Measurements from ENCODE around the gene PDK1.
"Not testable (repeated sequence)": the region's sequence is repeated elsewhere in the genome, so short reads cannot be mapped to it uniquely, and the experiment has no call there.

Gene PDK1

DNA sequence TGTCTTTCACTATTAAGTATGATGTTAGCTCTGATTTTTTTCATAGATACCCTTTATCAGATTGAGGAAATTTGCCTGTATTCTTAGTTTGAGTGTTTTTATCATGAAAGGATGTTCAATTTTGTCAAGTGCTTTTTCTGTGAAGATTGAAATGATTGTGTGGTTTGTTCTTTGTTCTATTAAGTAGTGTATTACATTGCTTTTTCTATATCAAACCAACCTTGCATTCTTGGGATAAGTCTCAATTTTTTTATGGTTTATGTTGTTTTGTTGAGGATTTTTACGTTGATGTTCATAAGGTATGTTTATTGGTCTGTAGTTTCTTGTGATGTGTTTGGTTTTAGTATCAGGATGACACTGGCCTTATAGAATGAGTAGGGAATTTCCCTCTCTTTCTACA lies 19.1 kb downstream of the PDK1 start:
- H3K4me1 ChIP-seq (ENCODE audit: insufficient read depth, low read length), result peaks cover 4% of the 10 kb centered on the region; the same call in 1 of the 2 replicates
- WGBS, result 96% methylated on average over 1 of the region's 1 CpG
- peaks cover 81% of the 10 kb centered on the region for H3K36me3 ChIP-seq (ENCODE audit: insufficient read depth, low read length)
- H3K9ac ChIP-seq (ENCODE audit: low read depth, low read length), result no peak overlapping the region
- no peaks in the 10 kb centered on the region for H3K27me3 ChIP-seq (ENCODE audit: insufficient read depth, low read length)
- peaks cover 31% of the 10 kb centered on the region; the same call in 1 of the 2 replicates for H3K9me3 ChIP-seq (ENCODE audit: insufficient read depth, low read depth, low read length)
- no peak overlapping the region for H3K27ac ChIP-seq (ENCODE audit: low read depth, low read length)
- no peak overlapping the region for H3K4me3 ChIP-seq (ENCODE audit: low read length)

DNA sequence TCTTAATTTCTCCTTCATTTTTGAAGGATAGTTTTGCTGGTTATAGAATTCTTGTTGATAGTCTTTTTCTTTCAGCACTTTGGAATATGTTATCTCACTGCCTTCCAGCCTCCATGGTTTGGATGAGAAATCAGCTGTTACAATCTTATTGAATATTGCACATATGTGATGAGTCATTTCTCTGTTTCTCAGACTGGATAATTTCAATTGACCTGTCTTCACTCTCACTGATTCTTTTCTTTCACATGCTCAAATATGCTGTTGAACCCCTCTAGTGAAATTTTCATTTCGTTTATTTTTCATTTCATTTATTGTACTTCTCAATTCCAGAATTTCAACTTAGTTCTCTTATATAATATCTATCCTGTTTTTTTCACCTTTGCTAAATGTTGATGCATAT lies 22.2 kb downstream of the PDK1 start:
- Histone ChIP-seq H3K36me3 (ENCODE audit: insufficient read depth, low read length) (peaks cover 78% of the 10 kb centered on the region), H3K4me3 (ENCODE audit: low read length) (no peak overlapping the region), H3K27me3 (ENCODE audit: insufficient read depth, low read length) (no peaks in the 10 kb centered on the region), H3K9ac (ENCODE audit: low read depth, low read length) (no peak overlapping the region), H3K4me1 (ENCODE audit: insufficient read depth, low read length) (peaks cover 4% of the 10 kb centered on the region; the same call in 1 of the 2 replicates), H3K27ac (ENCODE audit: low read depth, low read length) (no peak overlapping the region), H3K9me3 (ENCODE audit: insufficient read depth, low read depth, low read length) (peaks cover 39% of the 10 kb centered on the region; the same call in 1 of the 2 replicates)
- WGBS, result 91% methylated on average over 1 of the region's 1 CpG

DNA sequence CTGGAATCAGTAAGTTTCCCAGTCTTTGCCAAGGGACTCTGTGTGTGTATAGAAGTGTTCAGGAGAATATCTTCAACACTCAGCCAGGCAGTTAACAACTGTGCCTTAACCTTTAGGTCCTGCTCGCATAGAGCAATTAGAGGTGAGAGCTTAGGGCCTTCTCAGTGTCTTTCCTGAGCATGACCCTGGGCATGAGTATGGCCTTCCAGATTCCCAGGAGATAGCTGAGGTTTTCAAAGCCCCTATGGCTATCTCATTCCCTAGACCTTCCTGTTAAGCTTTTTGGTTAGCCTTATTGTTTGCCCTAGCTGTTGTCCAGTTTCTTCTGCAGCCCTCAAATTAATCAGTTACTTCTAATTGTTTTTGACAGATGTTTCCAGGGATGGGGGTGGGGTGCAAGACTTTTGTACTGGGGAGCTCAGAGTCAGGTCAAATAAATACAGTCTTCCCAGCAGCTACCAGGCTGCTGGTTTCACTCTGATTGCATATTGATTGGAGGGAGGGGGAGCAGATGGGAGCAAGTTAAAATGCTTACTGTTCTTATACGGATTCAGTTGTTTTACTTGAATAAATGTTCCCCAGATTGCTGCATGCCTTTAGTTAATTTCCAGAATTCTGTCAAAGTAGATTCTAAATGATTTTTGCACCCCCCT lies 23.1 kb downstream of the PDK1 start:
- Histone ChIP-seq H3K9me3 (ENCODE audit: insufficient read depth, low read depth, low read length) (peaks cover 39% of the 10 kb centered on the region; the same call in 1 of the 2 replicates), H3K27ac (ENCODE audit: low read depth, low read length) (peak overlapping the region; percentile 15; the same call in 1 of the 2 replicates), H3K9ac (ENCODE audit: low read depth, low read length) (no peak overlapping the region), H3K36me3 (ENCODE audit: insufficient read depth, low read length) (peaks cover 73% of the 10 kb centered on the region), H3K4me1 (ENCODE audit: insufficient read depth, low read length) (peaks cover 4% of the 10 kb centered on the region; the same call in 1 of the 2 replicates), H3K4me3 (ENCODE audit: low read length) (no peak overlapping the region), H3K27me3 (ENCODE audit: insufficient read depth, low read length) (no peaks in the 10 kb centered on the region)
- 91% methylated on average over 2 of the region's 2 CpGs for WGBS

DNA sequence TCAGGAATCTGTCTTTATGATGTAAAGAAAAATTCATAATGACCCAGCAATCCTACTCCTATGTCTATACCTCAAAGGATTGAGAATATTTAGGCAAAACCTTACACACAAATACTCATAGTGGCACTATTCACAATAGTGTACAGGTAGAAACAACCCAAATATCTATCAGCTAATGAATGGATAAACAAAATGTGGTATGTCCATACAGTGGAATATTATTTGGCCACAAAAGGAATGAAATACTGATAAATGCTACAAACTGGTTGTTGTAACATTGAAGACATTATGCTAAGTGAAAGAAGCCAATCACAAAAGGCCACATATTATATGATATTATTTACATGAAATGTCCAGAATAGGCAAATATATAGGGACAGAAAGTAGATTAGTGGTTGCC lies 24.7 kb downstream of the PDK1 start:
- H3K9me3 ChIP-seq (ENCODE audit: insufficient read depth, low read depth, low read length), result peaks cover 25% of the 10 kb centered on the region; the same call in 1 of the 2 replicates
- no peak overlapping the region for H3K9ac ChIP-seq (ENCODE audit: low read depth, low read length)
- H3K36me3 ChIP-seq (ENCODE audit: insufficient read depth, low read length), result peaks cover 75% of the 10 kb centered on the region
- no peak overlapping the region for H3K4me3 ChIP-seq (ENCODE audit: low read length)
- H3K27ac ChIP-seq (ENCODE audit: low read depth, low read length), result no peak overlapping the region
- H3K27me3 ChIP-seq (ENCODE audit: insufficient read depth, low read length), result no peaks in the 10 kb centered on the region
- peaks cover 4% of the 10 kb centered on the region; the same call in 1 of the 2 replicates for H3K4me1 ChIP-seq (ENCODE audit: insufficient read depth, low read length)

DNA sequence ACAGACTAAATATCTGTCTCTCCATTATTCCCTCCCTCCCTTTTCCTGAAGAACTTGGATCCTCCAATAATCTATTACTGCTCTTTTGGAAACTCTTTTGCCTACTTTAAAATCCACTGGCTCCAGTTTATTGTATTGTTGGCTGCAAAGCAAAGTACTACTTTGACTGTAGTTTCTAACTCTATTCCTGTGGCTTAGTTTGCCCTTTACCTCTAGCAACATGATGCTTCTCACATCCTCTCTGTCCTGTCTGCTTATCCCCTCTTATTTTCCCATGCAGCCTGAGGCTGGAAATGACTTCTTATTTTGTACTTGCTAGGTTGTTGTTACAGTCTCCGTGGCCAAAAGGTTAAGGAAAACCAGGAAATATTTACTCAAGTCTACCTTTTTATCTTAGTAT lies 26.8 kb downstream of the PDK1 start:
- H3K36me3 ChIP-seq (ENCODE audit: insufficient read depth, low read length), result peaks cover 81% of the 10 kb centered on the region
- H3K27me3 ChIP-seq (ENCODE audit: insufficient read depth, low read length), result no peaks in the 10 kb centered on the region
- WGBS, result 100% methylated on average over 1 of the region's 1 CpG
- no peak overlapping the region for H3K4me3 ChIP-seq (ENCODE audit: low read length)
- peaks cover 15% of the 10 kb centered on the region; the same call in 1 of the 2 replicates for H3K9me3 ChIP-seq (ENCODE audit: insufficient read depth, low read depth, low read length)
- no peak overlapping the region for H3K27ac ChIP-seq (ENCODE audit: low read depth, low read length)
- no peak overlapping the region for H3K9ac ChIP-seq (ENCODE audit: low read depth, low read length)
- H3K4me1 ChIP-seq (ENCODE audit: insufficient read depth, low read length), result peaks cover 4% of the 10 kb centered on the region; the same call in 1 of the 2 replicates

DNA sequence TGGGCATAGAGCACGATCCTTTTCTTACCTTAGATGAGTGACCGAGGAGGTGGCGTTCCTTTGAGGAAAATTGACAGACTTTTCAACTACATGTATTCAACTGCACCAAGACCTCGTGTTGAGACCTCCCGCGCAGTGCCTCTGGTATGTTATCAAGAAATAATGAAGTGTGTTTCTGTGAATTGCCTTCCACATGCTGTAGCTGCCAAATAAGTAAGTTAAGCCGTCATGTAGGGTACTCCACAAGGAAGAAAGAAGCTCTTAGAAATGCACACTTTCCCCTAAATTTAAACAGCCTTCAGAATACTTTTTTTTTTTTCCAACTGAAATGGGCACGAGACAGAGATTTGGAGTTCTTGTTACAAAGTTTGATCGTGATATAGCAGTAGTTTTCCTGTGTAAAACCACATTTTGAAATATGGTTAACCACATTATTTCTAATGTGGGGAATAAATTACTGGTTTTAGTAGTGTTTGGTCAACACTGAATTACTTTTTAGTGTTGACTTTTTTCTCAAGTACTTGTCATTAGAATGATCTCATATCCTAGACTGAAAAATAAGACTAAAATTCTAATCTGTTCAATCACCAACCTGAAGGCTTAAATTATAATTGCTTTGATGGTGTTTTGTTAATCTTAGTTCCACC lies 30.5 kb downstream of the PDK1 start:
- peaks cover 10% of the 10 kb centered on the region; the same call in 1 of the 2 replicates for H3K9me3 ChIP-seq (ENCODE audit: insufficient read depth, low read depth, low read length)

DNA sequence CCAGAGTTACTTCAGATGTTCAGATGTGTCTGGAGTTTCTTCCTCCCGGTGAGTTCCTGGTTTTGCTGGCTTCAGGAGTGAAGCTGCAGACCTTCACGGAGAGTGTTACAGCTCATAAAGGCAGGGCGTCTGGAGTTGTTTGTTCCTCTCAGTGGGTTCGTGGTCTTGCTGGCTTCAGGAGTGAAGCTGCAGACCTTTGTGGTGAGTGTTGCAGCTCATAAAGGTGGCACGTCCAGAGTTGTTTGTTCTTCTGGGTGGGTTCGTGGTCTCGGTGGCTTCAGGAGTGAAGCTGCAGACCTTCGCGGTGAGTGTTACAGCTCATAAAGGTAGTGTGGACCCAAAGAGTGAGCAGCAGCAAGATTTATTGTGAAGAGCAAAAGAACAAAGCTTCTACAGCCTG lies 31.3 kb downstream of the PDK1 start:
- H3K4me1 ChIP-seq (ENCODE audit: insufficient read depth, low read length); H3K9me3 ChIP-seq (ENCODE audit: insufficient read depth, low read depth, low read length); H3K27me3 ChIP-seq (ENCODE audit: insufficient read depth, low read length); H3K27ac ChIP-seq (ENCODE audit: low read depth, low read length); H3K9ac ChIP-seq (ENCODE audit: low read depth, low read length); H3K4me3 ChIP-seq (ENCODE audit: low read length): not testable (repeated sequence)
- 95% methylated on average over 9 of the region's 9 CpGs for WGBS
- H3K36me3 ChIP-seq (ENCODE audit: insufficient read depth, low read length), result peaks cover 74% of the 10 kb centered on the region

More for the DNA sequence above, 30.5 kb downstream of the PDK1 start:
- WGBS, result 96% methylated on average over 8 of the region's 9 CpGs
- Histone ChIP-seq H3K4me3 (ENCODE audit: low read length) (no peak overlapping the region), H3K4me1 (ENCODE audit: insufficient read depth, low read length) (no peaks in the 10 kb centered on the region), H3K27me3 (ENCODE audit: insufficient read depth, low read length) (no peaks in the 10 kb centered on the region), H3K27ac (ENCODE audit: low read depth, low read length) (no peak overlapping the region), H3K9ac (ENCODE audit: low read depth, low read length) (no peak overlapping the region), H3K36me3 (ENCODE audit: insufficient read depth, low read length) (peaks cover 83% of the 10 kb centered on the region)

DNA sequence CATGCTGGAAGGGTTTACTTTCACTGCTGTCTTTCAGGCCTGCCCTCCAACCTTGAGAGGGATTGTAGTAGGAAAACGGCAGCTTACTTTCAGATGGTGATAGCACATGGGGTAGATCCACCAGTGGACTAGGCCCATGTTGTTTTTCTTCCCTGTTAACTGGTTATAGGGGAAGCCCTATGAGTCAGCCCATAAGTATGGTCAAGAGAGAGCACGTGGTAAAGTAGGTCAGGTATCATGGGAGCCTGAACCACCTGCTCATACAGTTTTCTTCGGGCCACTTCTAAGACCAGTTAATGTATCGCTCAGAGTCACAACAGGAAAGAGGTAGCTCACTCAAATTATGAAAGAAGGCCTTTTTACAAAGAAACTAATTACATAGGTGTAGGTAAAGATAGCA lies 33.0 kb downstream of the PDK1 start:
- Histone ChIP-seq H3K9ac (ENCODE audit: low read depth, low read length) (no peak overlapping the region), H3K4me3 (ENCODE audit: low read length) (no peak overlapping the region), H3K36me3 (ENCODE audit: insufficient read depth, low read length) (peaks cover 77% of the 10 kb centered on the region), H3K9me3 (ENCODE audit: insufficient read depth, low read depth, low read length) (peaks cover 10% of the 10 kb centered on the region; the same call in 1 of the 2 replicates), H3K4me1 (ENCODE audit: insufficient read depth, low read length) (no peaks in the 10 kb centered on the region), H3K27ac (ENCODE audit: low read depth, low read length) (no peak overlapping the region), H3K27me3 (ENCODE audit: insufficient read depth, low read length) (no peaks in the 10 kb centered on the region)
- WGBS, result 98% methylated on average over 4 of the region's 4 CpGs

DNA sequence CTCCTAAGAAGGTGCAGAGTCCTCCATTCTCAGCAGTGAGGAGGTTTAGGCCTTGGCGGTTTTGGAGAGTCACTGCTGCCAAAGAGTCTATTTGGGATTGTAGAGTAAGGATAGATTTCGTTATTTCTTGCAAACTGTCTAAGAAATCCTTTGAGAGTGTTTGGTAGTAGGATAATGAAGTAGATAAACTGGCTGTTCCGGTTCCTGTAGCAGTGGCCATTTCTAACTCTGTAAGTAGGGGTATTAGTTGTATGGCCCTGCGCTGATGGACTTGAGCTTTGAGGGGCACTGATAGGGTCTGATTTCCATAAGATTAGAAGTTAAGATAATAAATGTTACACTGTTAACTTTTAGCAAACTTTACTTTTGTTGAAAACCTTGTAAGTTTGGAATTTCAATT lies 35.5 kb downstream of the PDK1 start:
- H3K4me3 ChIP-seq (ENCODE audit: low read length); H3K4me1 ChIP-seq (ENCODE audit: insufficient read depth, low read length); H3K27me3 ChIP-seq (ENCODE audit: insufficient read depth, low read length); H3K9me3 ChIP-seq (ENCODE audit: insufficient read depth, low read depth, low read length); H3K27ac ChIP-seq (ENCODE audit: low read depth, low read length); H3K9ac ChIP-seq (ENCODE audit: low read depth, low read length): not testable (repeated sequence)
- peaks cover 79% of the 10 kb centered on the region for H3K36me3 ChIP-seq (ENCODE audit: insufficient read depth, low read length)
- WGBS, result 94% methylated on average over 4 of the region's 4 CpGs

DNA sequence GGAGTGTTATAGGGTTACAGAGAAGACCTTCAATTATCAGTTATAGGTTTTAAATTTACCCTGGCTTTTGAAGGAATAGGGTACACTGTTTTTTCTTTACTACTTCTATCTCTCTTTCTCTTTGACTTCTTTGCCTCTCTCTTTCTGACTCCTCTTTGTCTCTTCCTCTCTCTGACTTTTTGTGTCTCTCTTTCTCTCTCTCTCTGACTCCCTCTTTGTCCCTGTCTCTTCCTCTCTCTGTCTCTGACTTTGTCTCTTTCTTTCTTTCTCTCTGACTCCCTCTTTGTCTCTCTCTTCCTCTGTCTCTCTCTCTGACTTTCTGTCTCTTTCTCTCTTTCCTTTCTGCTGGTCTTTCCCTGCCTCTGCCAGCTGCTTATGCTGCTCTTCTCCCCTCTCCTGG lies 36.3 kb downstream of the PDK1 start:
- not testable (repeated sequence) for H3K27ac ChIP-seq (ENCODE audit: low read depth, low read length); H3K27me3 ChIP-seq (ENCODE audit: insufficient read depth, low read length); H3K4me3 ChIP-seq (ENCODE audit: low read length); H3K9me3 ChIP-seq (ENCODE audit: insufficient read depth, low read depth, low read length); H3K9ac ChIP-seq (ENCODE audit: low read depth, low read length); H3K4me1 ChIP-seq (ENCODE audit: insufficient read depth, low read length)
- H3K36me3 ChIP-seq (ENCODE audit: insufficient read depth, low read length), result peaks cover 79% of the 10 kb centered on the region

DNA sequence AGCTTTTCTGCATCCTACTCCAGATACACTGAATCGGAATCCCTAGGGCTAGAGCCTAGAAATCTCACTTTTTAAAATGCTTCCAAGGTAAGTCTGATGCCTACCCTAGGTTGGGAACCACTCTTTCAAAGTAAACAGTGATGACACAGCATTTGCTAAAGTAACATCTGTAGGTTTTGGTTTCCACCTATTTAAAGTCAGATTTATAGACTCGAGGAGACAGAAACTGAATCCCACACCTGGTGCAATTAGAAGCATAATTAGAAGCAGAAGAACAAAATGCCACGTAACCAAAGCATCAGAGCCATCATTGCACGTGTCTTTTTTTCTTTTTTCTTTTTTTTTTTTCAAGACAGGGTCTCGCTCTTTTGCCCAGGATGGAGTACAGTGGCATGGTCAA lies 40.9 kb downstream of the PDK1 start:
- H3K9me3 ChIP-seq (ENCODE audit: insufficient read depth, low read depth, low read length), result no peaks in the 10 kb centered on the region
- H3K4me1 ChIP-seq (ENCODE audit: insufficient read depth, low read length), result no peaks in the 10 kb centered on the region
- no peak overlapping the region for H3K4me3 ChIP-seq (ENCODE audit: low read length)
- H3K27ac ChIP-seq (ENCODE audit: low read depth, low read length), result no peak overlapping the region
- H3K9ac ChIP-seq (ENCODE audit: low read depth, low read length), result no peak overlapping the region
- H3K27me3 ChIP-seq (ENCODE audit: insufficient read depth, low read length), result no peaks in the 10 kb centered on the region
- WGBS, result 87% methylated on average over 5 of the region's 5 CpGs
- peaks cover 73% of the 10 kb centered on the region for H3K36me3 ChIP-seq (ENCODE audit: insufficient read depth, low read length)

All from HUES64 (cell line).